HepG2 (cell line): ENCODE data around the gene SLITRK2. TPM values are rescaled to one million over a fixed set of nuclear protein-coding genes. Genes with fewer than 3 reads are reported as not detected.

Experiments
- ATAC-seq: fragments of 200-7000 bp; cut with Tn5 transposase; 3 replicates; pipeline ENCODE4 v1.9.1; 2020; ENCODE audit warnings: mild to moderate bottlenecking, moderate library complexity
- BruUV-seq: library from RNA; stranded (reverse); fragments of 400-500 nt; replicated peaks from 2 replicates; lab custom pipeline; 2021; lab: Mats Ljungman, UMichigan
- CTCF ChIA-PET: fragments of 300-600 bp; formaldehyde crosslinking; extraction: SDS; loops from one replicate; lab custom pipeline; 2021; ENCODE audit warnings: low total read pairs, inconsistent platforms, low intra/inter-chr PET ratio; lab: Yijun Ruan, JAX
- POLR2A ChIA-PET: fragments of 350-600 bp; sonication (Branson Sonifier 250); formaldehyde crosslinking; loops from one replicate; lab custom pipeline; 2020; ENCODE audit warnings: antibody characterized with exemption, inconsistent platforms; lab: Yijun Ruan, JAX
- DNase-seq: peaks from one replicate; pipeline ENCODE4 v3.0.0-alpha.2; 2015; ENCODE audit warnings: low spot score
- FAIRE-seq: peaks from 3 replicates; lab custom pipeline; 2011; peaks lifted over from hg19 to GRCh38; lab: Jason Lieb, UNC
- H2AFZ ChIP-seq: one replicate; pipeline ENCODE4 v1.6.1; 2011; ENCODE audit warnings: low read length, inconsistent platforms
- H3K27ac ChIP-seq: fragments of 300-600 bp; 3 replicates; pipeline ENCODE4 v1.8.0; 2011; ENCODE audit warnings: mixed run types, mild to moderate bottlenecking, mixed read lengths, low read length, inconsistent platforms; ENCODE audit not compliant: insufficient read depth; ENCODE audit errors: extremely low read length
- H3K27me3 ChIP-seq, 2 experiments: fragments of 200-600 bp in 1 of 2; 2 replicates in 1 of 2; 3 replicates in 1 of 2; pipeline versions ENCODE4 v1.6.0 to v1.8.0; 2011; ENCODE audit warnings: low read length in 2 of 2, mild to moderate bottlenecking in 2 of 2, moderate library complexity in 2 of 2, inconsistent platforms in 1 of 2; ENCODE audit not compliant: insufficient read depth in 2 of 2, control insufficient read depth in 1 of 2
- H3K36me3 ChIP-seq, 2 experiments: fragments of 200-600 bp in 1 of 2; replicated peaks in 1 of 2; 2 replicates in 1 of 2; 3 replicates in 1 of 2; pipeline versions ENCODE4 v1.5.1 to v1.8.0; 2011; ENCODE audit warnings: low read length in 2 of 2, inconsistent platforms in 1 of 2; ENCODE audit not compliant: insufficient read depth in 2 of 2, control insufficient read depth in 1 of 2
- H3K4me1 ChIP-seq: 2 replicates; pipeline ENCODE4 v1.5.1; 2012; ENCODE audit warnings: low read length, inconsistent platforms; ENCODE audit not compliant: insufficient read depth
- H3K4me2 ChIP-seq: 2 replicates; pipeline ENCODE4 v1.6.0; 2011; ENCODE audit warnings: low read depth, low read length, inconsistent platforms
- H3K4me3 ChIP-seq, 3 experiments: fragments of 200-600 bp in 1 of 3; sonication (generic), shearing (Covaris generic) in 1 of 3; replicated peaks in 1 of 3; 2 replicates each; pipeline ENCODE4 v1.5.1; 2011 to 2016; ENCODE audit warnings: low read length in 3 of 3, inconsistent platforms in 2 of 3, low read depth in 2 of 3, mild to moderate bottlenecking in 2 of 3, control low read depth in 1 of 3, mixed read lengths in 1 of 3; ENCODE audit not compliant: insufficient read depth in 1 of 3
- H3K79me2 ChIP-seq: one replicate; pipeline ENCODE4 v1.6.1; 2011; ENCODE audit warnings: low read length, inconsistent platforms; ENCODE audit not compliant: insufficient read depth
- H3K9ac ChIP-seq: 2 replicates; pipeline ENCODE4 v1.6.0; 2011; ENCODE audit warnings: mild to moderate bottlenecking, low read depth, low read length, inconsistent platforms; ENCODE audit not compliant: insufficient read depth
- H3K9me3 ChIP-seq: 2 replicates; pipeline ENCODE4 v1.5.1; 2012; ENCODE audit warnings: mild to moderate bottlenecking, low read length
- H4K20me1 ChIP-seq: 2 replicates; pipeline ENCODE4 v1.6.0; 2011; ENCODE audit warnings: inconsistent platforms, mild to moderate bottlenecking, low read length, moderate library complexity; ENCODE audit not compliant: insufficient read depth
- HOXA5 ChIP-seq: sonication (generic); formaldehyde crosslinking; IDR thresholded peaks from 2 replicates; pipeline ENCODE4 v1.4.0; 2020; ENCODE audit warnings: missing genetic modification reagents
- HOXA9 ChIP-seq: sonication (generic); formaldehyde crosslinking; IDR thresholded peaks from 2 replicates; pipeline ENCODE4 v1.8.1; 2022; ENCODE audit warnings: missing genetic modification reagents, mild to moderate bottlenecking, moderate library complexity, borderline replicate concordance
- NCOA5 ChIP-seq: sonication (generic); formaldehyde crosslinking; IDR thresholded peaks from 2 replicates; pipeline ENCODE4 v1.4.0; 2020; ENCODE audit warnings: missing genetic modification reagents
- RAD21 ChIP-seq: fragments of 450-650 bp; formaldehyde crosslinking; IDR thresholded peaks from 2 replicates; pipeline ENCODE4 v1.5.0; 2020; ENCODE audit warnings: mild to moderate bottlenecking
- TEAD2 ChIP-seq: sonication (generic); formaldehyde crosslinking; IDR thresholded peaks from 2 replicates; pipeline ENCODE4 v1.9.0; 2021; ENCODE audit warnings: missing genetic modification reagents
- ZNF142 ChIP-seq: sonication (generic); formaldehyde crosslinking; IDR thresholded peaks from 2 replicates; pipeline ENCODE4 v1.4.0; 2020; ENCODE audit warnings: missing genetic modification reagents
- ZNF639 ChIP-seq: conservative IDR thresholded peaks from 2 replicates; pipeline ENCODE4 v1.6.1; 2018; ENCODE audit warnings: missing genetic modification reagents
- ZNF841 ChIP-seq: sonication (generic); formaldehyde crosslinking; IDR thresholded peaks from 2 replicates; pipeline ENCODE4 v1.8.1; 2023; ENCODE audit warnings: missing genetic modification reagents, borderline replicate concordance
- ZSCAN12 ChIP-seq: sonication (generic); formaldehyde crosslinking; IDR thresholded peaks from 2 replicates; pipeline ENCODE4 v1.9.0; 2021; ENCODE audit warnings: mild to moderate bottlenecking, missing genetic modification reagents
- ZSCAN29 ChIP-seq: sonication (generic); formaldehyde crosslinking; conservative IDR thresholded peaks from 2 replicates; pipeline ENCODE4 v1.4.0; 2020; ENCODE audit warnings: mild to moderate bottlenecking, missing genetic modification reagents
- WGBS: methylation state at CpG from one replicate; pipeline ENCODE4 v1.1.6; 2017; ENCODE audit warnings: low lambda C conversion rate; 5-methylcytosine and 5-hydroxymethylcytosine counted together
- in situ Hi-C: cut with HindIII; loops from 2 replicates; pipeline ENCODE4 v1.10.0; 2017; ENCODE audit warnings: low pct_unique_long_range_greater_than_20kb; ENCODE audit not compliant: extremely low pct_ligation_motif_present
- intact Hi-C: fragments of 100-400 bp; cut with micrococcal nuclease; formaldehyde crosslinking; loops from one replicate; pipeline ENCODE4 v1.10.0; 2022; ENCODE audit not compliant: unreplicated experiment
- polyA plus RNA-seq, 8 experiments: library from polyadenylated mRNA; depleted of rRNA in 3 of 8; stranded (reverse) in 7 of 8; unstranded in 1 of 8; fragments of >200 nt; fragmentation: Illumina TruSeq in 4 of 8; extraction: Trizol in 4 of 8; gene quantifications; 2 replicates each; pipeline versions ENCODE4 v1.2.1 to v1.2.3, GENCODE V29; 2011 to 2016; ENCODE audit warnings: low read depth in 4 of 8, missing spikeins in 1 of 8, mixed read lengths in 1 of 8; ENCODE audit not compliant: insufficient read depth in 1 of 8
- total RNA-seq, 5 experiments: library from RNA; depleted of rRNA; stranded (reverse); fragments of >200 nt; fragmentation: Illumina TruSeq; extraction: Trizol; gene quantifications; 2 replicates each; pipeline ENCODE4 v1.2.3, GENCODE V29; 2016; ENCODE audit warnings: low read depth in 1 of 5

Gene SLITRK2
- total and polyA plus RNA-seq, 2 of the 13 experiments (the other 11 are each of a cell fraction or from before 2014, with no cell fraction given): not detected

DNA sequence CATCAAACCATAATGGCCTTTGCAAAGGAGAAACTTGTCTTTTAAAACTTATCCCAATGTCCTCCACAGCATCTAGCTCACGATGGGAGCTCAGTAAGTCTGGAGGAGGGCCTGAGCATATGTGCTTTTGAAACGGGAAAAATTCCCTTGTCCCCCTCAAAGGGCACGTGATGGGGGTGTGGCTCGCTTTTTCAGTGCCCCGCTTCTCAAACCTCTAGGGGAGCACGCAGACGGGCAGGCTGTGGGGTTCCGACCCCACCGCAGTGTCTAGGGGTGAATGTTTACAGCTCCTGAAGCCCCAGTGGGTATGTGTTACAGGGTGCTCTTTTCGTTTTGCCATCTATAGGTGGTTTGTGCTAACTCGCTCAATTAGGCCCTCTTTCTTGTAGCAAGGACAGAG lies 31.2 kb downstream of the SLITRK2 start:
- Histone ChIP-seq H3K4me2 (no peak overlapping the region), H3K9ac (no peak overlapping the region), H3K4me1 (no peaks in the 10 kb centered on the region), H3K27me3 (no peaks in the 10 kb centered on the region), H3K27ac (no peak overlapping the region), H3K36me3 (no peaks in the 10 kb centered on the region), H2AFZ (no peak overlapping the region), H3K79me2 (no peaks in the 10 kb centered on the region), H4K20me1 (no peaks in the 10 kb centered on the region), H3K4me3 (no peak overlapping the region), H3K9me3 (peaks cover 31% of the 10 kb centered on the region)
- WGBS: 33% methylated on average over 3 of the region's 11 CpGs
- ATAC-seq: no peak
- no peak for TF ChIP-seq HOXA5 (CRISPR knock-in tag)
- CTCF ChIA-PET: no interaction called here
- in situ Hi-C loops (no loop called here), intact Hi-C loops (no loop called here)
- POLR2A ChIA-PET: no interaction called here
- no peak for DNase-seq
- no peak for FAIRE-seq
- no TSS peak for BruUV-seq

GRCh38 chrX:145853181-145853580 lies 35.6 kb downstream of the SLITRK2 start:
- no peak overlapping the region for H3K27ac ChIP-seq
- no peak overlapping the region for H2AFZ ChIP-seq
- H3K27me3 ChIP-seq: no peaks in the 10 kb centered on the region
- no TSS peak for BruUV-seq
- no peak overlapping the region for H3K4me3 ChIP-seq
- FAIRE-seq: no peak
- ChIA-PET CTCF (no interaction called here), POLR2A (no interaction called here)
- H3K9me3 ChIP-seq: peaks cover 22% of the 10 kb centered on the region
- in situ Hi-C loops (no loop called here), intact Hi-C loops (no loop called here)
- no peak overlapping the region for H3K4me2 ChIP-seq
- no peak for ATAC-seq
- no peaks in the 10 kb centered on the region for H3K4me1 ChIP-seq
- no peaks in the 10 kb centered on the region for H3K36me3 ChIP-seq
- no peaks in the 10 kb centered on the region for H3K79me2 ChIP-seq
- no peaks in the 10 kb centered on the region for H4K20me1 ChIP-seq
- 59% methylated on average over 9 of the region's 13 CpGs for WGBS
- H3K9ac ChIP-seq: no peak overlapping the region
- no peak for DNase-seq
- TF ChIP-seq ZNF142 (CRISPR knock-in tag): no peak
- TF ChIP-seq NCOA5 (CRISPR knock-in tag): no peak
- no peak for TF ChIP-seq HOXA9
- TF ChIP-seq ZSCAN29 (CRISPR knock-in tag): no peak
- no peak for TF ChIP-seq ZNF639
- no peak for TF ChIP-seq RAD21 (CRISPR knock-in tag)
- TF ChIP-seq ZSCAN12 (CRISPR knock-in tag): no peak
- no peak for TF ChIP-seq TEAD2 (CRISPR knock-in tag)
- TF ChIP-seq ZNF841: no peak
